SK-N-MC (cell line): ENCODE data around the gene ASIC3.

Source experiments
- FOXP2 ChIP-seq: optimal IDR thresholded peaks from 2 replicates; pipeline ENCODE3; 2011; ENCODE audit warnings: mild to moderate bottlenecking, moderate library complexity; ENCODE audit not compliant: insufficient read depth; ENCODE audit errors: extremely low read length, control extremely low read depth
- POLR2AphosphoS5 ChIP-seq: IDR thresholded peaks from 2 replicates; pipeline ENCODE4 v1.6.1; 2012; ENCODE audit warnings: mild to moderate bottlenecking, low read depth, low read length, borderline replicate concordance

GRCh38 chr7:151091988-151092387 lies 43.7 kb downstream of the ASIC3 start:
- TF ChIP-seq POLR2AphosphoS5 (no peak), FOXP2 (no peak)
